HG02759 (cell line): ENCODE measurements around the gene ARID5B.

Experiments
- ATAC-seq: cut with Tn5 transposase; IDR thresholded peaks from one replicate; pipeline ENCODE4 v1.9.1; 2021; ENCODE audit warnings: mild to moderate bottlenecking, moderate library complexity; ENCODE audit not compliant: unreplicated experiment

Gene ARID5B

DNA sequence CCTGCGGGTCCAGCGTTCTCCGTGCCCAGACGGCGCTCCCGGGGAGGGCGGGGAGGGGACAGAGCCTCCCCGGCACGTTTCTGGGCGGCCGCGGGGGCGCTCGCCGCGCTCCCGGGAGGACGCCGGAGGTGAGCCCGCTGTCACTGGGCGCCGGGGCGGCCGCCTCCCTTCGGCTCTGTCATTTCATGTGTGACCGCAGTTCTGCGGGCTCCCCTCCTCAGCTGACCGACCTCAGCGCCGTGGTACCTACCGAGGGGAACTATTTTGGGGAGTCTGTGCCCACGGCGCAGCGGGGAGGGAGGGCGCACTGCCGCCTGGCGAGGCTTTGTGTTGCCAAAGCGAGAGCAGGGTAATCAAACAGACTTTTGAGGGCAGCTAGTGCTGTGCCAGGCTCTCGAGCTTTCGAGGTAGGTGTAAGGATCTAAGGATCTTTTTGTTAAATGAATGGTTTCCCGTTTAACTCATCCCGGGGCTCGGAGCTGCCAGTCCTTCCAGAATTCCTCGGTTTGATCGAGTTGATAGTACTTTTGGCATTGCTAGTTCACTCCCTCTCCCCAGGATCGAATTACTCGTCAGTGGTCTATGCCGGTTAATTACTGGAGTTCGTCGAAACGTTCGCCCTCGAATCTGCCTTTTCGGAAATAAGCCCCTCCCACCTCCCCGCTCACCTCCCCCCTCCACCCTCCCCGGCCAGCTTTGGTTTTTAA lies 1.9 kb downstream of the ARID5B start:
- ATAC-seq: peak; percentile 65

DNA sequence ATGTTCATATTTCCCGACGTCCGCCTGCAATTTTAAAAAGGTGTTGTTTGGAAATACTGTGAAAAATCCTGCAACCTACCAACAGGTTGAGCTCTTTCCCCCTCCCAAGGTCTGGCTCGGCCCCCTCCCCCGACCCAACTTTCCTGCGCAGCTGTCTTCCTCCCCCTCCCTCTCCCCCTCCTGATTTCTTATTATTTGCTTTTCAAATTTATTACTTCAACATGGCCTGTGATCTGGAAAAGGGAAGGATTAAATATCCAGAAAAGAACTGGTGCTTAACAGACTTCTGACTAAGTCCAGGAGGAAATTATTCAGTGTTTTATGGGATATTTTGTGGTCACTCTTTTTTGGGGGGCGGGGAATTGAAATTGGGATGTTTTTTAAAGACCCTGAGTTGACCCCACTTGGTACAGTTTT lies 2.4 kb downstream of the ARID5B start:
- no peak for ATAC-seq

DNA sequence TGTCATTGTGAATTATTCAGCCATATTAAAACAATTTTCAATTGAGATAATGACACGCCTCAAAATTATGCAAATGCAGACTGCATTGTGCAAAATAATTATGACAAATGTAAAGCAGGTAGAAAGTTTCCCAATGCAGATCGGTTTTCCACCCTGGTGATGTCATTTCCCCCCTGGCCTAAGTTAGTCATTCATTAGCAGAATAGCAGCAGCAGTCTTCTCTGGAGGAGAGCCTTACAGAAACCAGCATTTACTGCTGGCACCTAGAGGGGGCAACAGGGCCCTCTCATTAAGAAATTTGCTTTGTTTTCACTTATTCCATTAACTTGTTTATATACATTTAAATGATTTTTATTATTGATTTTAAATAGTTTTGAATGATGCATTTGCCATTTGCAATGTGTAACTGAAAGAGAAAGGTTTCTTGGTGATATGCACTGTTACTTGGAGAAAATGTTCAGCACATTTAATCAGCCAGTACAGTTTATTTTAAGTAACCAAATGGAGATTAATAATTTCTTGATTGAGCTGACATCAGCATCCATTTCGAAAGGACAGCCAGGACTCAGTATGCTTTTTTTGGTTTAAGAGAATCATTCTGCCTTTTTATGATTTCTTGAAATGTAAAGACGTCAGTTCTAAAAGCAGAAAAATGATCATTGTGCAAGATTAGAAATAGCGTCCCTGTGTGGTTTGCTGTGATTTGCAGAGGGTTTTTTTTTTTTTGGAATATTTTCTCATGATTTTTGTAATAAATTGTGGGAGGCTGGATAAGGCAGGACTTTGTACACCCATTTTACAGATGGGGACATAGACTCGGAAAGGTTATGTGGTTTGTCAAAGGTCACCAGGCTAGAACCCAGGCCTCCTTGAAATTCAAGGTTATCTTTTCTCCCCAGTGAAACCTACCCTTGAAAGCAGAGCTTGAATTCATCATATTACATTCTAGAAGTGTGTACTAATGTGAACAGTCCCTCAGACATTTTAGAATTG lies 3.5 kb downstream of the ARID5B start:
- peak; percentile 36 for ATAC-seq

DNA sequence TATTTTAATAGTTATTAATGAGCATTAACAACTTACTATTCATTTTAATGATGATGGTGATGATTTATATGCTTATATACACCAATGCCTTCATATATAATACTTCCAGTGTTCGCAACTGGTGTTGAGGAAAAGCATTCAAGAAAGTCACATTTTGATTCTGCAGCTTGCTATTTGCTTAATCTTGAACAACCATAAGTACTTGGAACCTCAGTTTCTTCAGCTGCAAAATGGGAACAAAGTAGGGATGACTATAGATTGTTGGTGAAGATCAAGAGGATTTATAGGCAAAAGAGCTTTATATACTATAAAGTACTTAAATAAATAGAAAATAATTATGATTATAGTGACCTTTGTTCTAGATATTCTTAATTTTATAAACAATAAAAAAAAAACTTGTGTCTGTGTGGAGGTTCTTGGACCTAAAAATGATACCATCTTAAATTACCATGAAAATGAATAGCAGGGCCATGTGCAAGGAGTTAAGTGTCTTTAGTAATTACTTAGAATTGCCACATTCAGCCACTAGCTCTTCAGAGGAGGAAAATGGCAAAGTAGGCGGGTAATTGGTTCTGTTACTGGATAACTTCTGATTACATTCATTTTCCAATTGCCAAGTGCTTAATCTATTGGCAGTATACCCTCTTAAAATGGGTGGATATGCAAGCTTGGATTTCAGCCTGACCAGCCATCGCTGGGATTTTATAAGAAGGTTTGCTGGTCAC lies 4.5 kb downstream of the ARID5B start:
- ATAC-seq: no peak

- no peak for ATAC-seq
These were observed 5.0 kb downstream of the ARID5B start for GRCh38 chr10:61906562-61906901.

DNA sequence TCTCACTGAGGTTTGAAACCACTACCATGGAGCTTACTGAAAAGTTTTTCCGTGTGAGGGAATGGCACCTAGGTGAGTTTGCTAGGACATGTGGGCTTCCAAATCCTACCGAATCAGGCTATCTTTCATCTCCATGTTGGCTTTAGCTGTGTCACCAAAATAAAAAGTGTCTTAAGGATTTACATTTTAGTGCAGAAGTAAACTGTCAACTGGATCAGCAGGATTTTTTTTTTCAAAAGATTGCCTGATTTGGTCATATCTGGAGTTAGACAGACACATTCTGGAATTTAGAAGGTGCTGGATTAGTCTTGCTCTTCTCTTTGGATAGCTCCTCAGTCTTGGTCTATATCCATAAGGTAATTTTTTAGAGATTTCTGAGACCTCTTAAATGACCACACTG lies 5.5 kb downstream of the ARID5B start:
- no peak for ATAC-seq

DNA sequence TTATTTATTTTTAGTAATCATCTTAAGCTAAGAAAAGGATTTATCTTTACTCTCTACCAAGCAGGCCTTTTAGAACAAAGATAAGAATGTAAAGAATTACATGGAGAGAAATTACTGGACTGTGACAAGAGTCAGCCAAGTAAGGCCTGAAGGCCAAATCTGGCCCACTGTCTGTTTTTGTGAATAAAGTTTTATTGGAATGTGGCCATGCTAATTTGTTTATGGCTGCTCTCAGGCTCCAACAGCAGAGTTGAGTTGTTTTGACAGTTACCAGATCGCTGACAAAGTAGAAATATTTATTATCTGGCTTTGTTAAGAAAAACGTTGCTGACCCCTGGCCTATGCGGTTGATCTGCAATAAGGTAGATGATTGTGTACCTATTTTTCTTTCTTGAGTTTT lies 6.1 kb downstream of the ARID5B start:
- ATAC-seq: no peak

DNA sequence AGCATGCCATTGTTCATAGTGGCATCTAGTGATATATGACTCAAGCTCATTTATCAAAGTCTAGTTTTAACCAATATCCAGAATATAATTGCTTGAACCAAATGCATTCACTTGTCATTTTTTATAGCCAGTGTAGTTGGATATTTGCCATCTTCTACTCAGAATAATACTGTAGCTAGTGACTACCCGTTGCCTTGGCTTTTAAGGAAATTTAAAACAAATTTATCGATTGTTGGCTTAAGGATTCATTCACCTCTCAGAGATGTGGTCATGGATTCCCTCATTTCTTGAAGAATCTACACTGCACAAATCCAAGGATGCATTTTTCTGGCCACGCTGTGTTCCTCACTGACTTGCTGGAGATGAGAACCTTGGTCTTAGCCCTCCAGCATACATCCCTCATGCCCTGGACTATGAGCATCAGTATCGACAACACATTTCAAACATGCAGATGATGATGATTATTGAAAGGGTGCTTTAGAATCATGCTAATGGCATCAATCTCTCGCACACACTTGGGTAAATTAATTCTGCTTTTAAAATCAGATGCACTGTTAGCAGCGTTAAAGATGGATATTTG lies 8.8 kb downstream of the ARID5B start:
- no peak for ATAC-seq

GRCh38 chr10:61910894-61911293 lies 9.4 kb downstream of the ARID5B start:
- no peak for ATAC-seq

DNA sequence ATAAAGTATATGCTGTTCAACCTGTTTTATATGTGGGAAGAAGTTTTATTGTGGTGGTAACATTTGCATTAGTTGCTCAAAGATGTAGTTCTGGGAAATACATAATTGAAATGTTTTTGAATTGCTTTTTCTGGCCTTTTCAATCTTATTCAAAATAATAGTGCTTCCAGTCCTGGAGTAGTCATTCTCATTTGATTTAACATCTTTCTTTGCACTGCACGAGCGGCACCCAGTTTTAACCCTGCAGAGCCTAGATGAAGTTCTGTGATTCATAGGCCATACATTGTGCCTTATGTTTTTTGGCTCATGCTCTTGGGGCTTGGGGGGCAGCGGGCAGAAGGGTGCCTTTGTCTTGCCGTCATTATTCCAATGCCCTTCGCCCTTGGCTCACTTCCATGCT lies 9.9 kb downstream of the ARID5B start:
- no peak for ATAC-seq

DNA sequence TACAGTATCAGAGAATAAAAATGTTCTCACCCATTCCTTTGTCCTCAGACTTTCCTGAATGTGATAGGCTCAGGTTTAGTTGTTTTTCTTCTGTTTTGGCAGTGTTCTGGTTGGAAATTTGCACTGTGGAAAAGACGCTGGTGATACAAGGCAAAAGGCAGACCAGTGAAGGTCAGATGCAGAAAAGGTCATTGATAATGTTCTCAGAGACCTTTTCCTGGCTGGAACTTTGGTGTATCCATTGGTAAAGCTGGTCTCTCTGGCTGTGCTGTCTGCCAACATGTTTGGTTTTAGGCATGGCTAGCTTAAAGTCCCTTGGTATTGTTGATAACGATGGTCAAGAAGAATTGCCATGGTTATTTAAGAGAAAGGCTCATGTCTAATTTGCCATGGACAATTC lies 11.5 kb downstream of the ARID5B start:
- no peak for ATAC-seq

GRCh38 chr10:61918140-61918539 lies 16.6 kb downstream of the ARID5B start:
- ATAC-seq: no peak

DNA sequence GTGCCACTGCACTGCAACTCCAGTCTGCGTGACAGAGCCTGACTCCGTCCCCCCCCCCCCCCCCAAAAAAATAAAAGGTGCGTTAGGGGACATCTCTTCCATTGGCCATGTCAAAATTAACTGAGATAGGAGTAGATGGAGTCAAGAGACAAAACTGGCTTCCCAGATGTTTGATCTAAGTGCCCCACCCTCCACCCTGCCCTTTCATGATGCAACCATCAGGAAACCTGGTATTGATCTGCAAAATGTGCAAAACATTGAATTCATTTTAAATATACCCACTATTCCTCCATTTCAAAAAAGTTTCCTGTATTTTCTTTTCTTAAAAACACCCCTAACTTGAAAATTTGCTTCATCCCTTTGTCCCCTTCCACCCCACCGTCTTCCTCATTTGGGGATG lies 17.5 kb downstream of the ARID5B start:
- no peak for ATAC-seq

DNA sequence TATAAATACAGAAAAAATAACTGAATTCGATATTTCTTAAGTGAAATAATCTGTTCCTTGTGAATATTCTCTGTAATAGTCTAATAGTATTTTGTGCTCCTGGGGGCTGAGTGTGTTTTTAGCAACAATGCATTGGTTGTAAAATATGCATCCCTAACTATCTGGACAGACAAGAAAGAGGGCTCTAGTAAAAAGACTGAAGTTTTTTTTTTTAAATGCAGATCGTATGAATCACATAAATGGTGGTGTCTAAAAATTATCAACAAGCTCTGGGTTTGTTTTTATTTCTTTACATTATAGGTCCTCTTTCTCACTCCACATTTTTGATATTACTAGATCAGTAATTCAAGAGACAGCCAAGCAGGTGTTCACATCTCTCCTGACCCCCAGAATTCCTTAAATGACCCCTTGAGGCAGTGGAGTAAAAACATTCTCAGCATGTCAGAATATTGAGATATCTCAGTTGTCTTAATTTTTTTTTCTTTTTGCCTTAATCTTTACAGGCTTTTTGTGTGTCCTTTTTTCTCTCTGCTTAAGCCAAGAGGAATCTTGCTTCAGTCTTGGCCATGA lies 18.2 kb downstream of the ARID5B start:
- no peak for ATAC-seq

GRCh38 chr10:61921143-61921542 lies 19.6 kb downstream of the ARID5B start:
- ATAC-seq: peak; percentile 74

DNA sequence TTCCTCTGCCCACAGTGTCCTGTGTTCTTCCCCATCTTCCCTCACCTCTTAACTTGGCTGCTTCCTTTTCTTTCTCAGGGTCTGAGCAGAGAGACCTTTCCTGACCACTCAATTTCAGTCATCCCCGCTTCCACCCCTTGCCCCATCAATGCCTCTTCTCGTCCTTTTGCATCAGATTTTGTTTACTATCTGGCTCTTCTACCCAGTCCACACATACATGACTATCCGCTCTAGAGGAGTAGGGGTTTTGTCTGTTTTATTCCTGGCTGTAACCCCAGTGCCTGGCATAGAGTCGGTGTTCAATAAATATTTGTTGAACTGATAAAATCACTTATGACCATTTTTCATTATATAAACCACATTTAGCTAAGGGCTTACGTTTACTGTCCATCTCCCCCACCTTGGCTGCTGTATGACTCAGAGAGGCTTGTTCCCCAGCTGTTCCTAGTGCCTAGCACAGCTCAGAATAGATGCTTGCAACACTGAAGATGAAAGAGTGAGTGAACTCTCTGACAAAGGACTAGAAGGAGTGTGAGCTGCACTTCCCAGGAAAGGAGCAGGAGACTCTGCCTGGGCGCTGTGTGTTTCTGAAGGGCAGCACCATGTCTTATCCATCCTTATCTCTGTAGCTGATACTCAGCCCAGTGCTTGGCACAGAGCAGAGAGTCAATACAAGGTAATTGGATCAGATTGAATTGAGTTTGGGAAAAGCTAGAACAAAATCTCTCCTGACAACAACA lies 21.9 kb downstream of the ARID5B start:
- no peak for ATAC-seq

- no peak for ATAC-seq
These were observed 22.4 kb downstream of the ARID5B start for GRCh38 chr10:61923950-61924274.

DNA sequence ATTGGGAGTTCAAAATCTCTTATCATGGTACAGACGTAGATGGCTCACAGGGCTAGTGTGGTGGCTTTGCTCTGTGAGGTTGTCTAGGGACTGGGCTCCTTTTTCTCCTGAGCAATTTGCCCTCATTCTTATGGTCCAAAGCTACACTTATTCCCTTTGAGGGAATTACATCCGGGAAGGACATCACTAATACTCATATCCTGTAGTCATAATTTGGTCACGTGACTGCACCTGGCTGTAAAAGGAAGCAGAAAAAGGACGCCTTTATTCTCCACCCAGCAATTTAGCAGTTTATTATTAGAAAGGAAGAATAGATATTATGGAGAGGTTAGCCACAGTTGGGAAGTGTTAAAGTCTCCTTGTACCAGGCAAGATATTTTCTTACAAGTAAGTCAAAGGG lies 28.1 kb downstream of the ARID5B start:
- ATAC-seq: no peak

DNA sequence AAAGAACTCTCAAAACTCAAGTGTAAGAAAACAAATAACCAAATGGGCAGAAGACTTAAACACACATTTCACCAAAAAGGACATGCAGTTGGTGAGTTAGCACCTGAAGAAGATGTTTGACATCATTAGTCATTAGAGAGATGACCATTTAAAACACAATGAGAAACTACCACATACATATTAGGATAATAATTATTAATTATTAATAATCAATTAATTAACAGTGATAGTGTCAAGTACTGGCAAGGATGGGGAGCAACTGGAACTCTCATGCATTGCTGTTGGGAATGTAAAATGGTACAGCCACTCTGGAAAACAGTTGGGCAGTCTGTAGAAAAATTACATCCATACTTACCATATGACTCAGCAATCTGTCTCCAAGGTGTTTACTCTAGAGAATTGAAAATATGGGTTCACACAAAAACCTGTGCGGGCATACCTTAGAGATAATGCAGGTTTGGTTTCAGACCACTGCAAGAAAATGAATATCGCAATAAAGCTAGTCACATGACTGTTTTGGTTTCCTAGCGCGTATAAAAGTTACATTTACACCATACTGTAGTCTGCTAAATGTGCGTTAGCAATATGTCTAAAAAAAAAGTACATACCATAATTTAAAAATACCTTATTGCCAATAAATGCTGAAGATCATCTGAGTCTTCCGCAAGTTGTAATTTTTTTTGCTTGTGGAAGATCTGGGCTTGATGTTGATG lies 30.3 kb downstream of the ARID5B start:
- no peak for ATAC-seq
